ENCODE measurements around the gene MYBPC3.

GRCh38 chr11:47305734-47306483 is 46.6 kb downstream of the MYBPC3 start:
- TF ChIP-seq CTCF (IDR thresholded peaks at IDR 0.05): no peak
- TF ChIP-seq EZH2 (IDR thresholded peaks at IDR 0.05): no peak
